Epithelial cell of alveolus of lung (primary cell): ENCODE data around the gene NUTM2A. TPM values are rescaled to one million over a fixed set of nuclear protein-coding genes. Genes with fewer than 3 reads are reported as not detected.

Experiments used
- total RNA-seq: library from RNA; depleted of rRNA; stranded (reverse); fragments of >200 nt; gene quantifications from 2 replicates; pipeline ENCODE4 v1.2.1, GENCODE V29; 2015

NUTM2A gene
- 1.0 and 1.9 TPM in 2 replicates for total RNA-seq

DNA sequence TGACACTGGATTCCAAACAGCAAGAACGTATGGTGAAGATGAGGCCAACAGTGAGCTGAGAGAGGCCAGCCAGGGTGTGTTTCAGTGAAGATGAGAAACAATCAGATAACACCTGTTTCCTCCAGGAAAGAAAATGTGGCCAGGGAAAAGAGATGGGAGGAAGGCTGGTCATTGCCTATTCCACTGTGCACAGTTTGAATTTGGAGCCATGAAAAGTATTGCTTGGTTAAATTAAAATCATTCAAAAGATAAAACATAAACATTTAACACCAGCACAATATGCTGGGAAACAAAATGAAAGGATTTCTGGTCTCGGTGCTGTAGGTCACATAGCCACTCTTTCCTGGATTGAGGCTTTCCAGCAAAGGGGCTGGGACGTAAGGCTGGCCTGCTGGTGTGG is at the start of gene NUTM2A:
Gene NUTM2A, plus strand, starts transcription at position 301 of the 400 bp plus-strand sequence. CDS start 383 bp downstream, outside the sequence.

Other genes starting within 250 kb of the NUTM2A start
- gene FAM25A, start 205.2 kb upstream of the NUTM2A start, total RNA-seq, result not detected in 2 replicates
- gene GLUD1, start 130.6 kb upstream of the NUTM2A start, total RNA-seq, result 93.0 and 135 TPM in 2 replicates
- gene SHLD2, start 130.2 kb upstream of the NUTM2A start, total RNA-seq, result 19.4 and 21.5 TPM in 2 replicates
- gene NUTM2D, start 132.3 kb downstream of the NUTM2A start, total RNA-seq, result 0.56 and 1.8 TPM in 2 replicates